B cell (primary cell): ENCODE results near the gene PHLPP1.

ENCODE experiments used
- EZH2 ChIP-seq: IDR thresholded peaks from 2 replicates; pipeline ENCODE4 v1.6.1; 2012; ENCODE audit warnings: borderline replicate concordance, low read depth, mild to moderate bottlenecking, moderate library complexity, low read length; ENCODE audit not compliant: insufficient read depth, poor library complexity, severe bottlenecking
- TF ChIP-seq, protein P1 (sequence below): fragments of 200-600 bp; IDR thresholded peaks from one replicate; pipeline ENCODE4 v1.8.0; 2022; ENCODE audit warnings: antibody characterized with exemption, mild to moderate bottlenecking

DNA sequence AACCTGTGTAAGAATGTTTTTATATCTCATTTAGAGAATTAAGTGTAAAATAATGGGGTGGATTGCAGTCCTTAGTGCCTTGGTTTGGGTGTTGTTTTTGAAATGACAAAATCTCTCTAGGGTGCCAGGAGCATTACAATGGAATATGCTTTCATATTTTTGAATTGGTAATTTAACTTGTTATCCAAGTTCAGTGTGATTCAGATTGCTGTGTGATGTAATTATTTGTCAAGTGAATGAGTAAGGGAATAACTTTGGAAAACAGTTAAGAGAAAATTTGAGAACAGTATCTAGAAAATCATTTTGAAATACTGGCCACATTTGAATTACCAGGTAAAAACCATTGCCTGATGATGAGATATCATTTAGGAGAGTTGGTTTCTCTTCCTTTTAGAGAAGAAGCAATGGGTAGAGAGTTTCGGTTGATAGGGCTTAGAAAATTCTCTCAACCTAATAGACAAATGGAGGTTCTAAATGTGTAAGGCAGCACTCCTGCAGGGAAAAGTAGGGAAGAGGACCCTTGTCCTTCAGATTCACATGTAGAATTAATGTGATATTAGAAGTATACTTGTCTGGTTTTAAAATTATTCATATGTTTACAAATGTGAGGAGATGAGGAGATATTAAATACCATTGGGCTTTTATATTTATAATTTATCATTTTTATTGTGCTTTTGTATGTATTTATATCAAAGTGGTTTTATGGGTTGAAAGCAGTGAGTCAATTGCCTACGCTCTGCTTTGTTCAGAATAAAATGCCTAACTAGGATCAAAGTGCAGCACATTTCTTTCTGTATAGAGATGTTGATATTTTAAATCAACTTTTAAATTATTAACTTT, 124.8 kb downstream of the PHLPP1 start:
- TF ChIP-seq, protein P1, sequence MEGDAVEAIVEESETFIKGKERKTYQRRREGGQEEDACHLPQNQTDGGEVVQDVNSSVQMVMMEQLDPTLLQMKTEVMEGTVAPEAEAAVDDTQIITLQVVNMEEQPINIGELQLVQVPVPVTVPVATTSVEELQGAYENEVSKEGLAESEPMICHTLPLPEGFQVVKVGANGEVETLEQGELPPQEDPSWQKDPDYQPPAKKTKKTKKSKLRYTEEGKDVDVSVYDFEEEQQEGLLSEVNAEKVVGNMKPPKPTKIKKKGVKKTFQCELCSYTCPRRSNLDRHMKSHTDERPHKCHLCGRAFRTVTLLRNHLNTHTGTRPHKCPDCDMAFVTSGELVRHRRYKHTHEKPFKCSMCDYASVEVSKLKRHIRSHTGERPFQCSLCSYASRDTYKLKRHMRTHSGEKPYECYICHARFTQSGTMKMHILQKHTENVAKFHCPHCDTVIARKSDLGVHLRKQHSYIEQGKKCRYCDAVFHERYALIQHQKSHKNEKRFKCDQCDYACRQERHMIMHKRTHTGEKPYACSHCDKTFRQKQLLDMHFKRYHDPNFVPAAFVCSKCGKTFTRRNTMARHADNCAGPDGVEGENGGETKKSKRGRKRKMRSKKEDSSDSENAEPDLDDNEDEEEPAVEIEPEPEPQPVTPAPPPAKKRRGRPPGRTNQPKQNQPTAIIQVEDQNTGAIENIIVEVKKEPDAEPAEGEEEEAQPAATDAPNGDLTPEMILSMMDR: no peak
- TF ChIP-seq EZH2: no peak
